CD4-positive, alpha-beta T cell (primary cell): ENCODE results near the gene GPATCH3. TPM values are rescaled to one million over a fixed set of nuclear protein-coding genes. Genes with fewer than 3 reads are reported as not detected.

ENCODE experiments used
- ATAC-seq: fragments of 200-7000 bp; cut with Tn5 transposase; one replicate; pipeline ENCODE4 v1.10.0; 2022; ENCODE audit warnings: mild to moderate bottlenecking; ENCODE audit not compliant: poor library complexity
- CTCF ChIA-PET: fragments of 350-600 bp; sonication (Branson Sonifier 250); formaldehyde crosslinking; loops from one replicate; lab custom pipeline; 2021; ENCODE audit warnings: antibody characterized with exemption, inconsistent platforms; lab: Charles Lee
- POLR2A ChIA-PET: fragments of 350-600 bp; sonication (Branson Sonifier 250); formaldehyde crosslinking; loops from one replicate; lab custom pipeline; 2021; ENCODE audit warnings: antibody characterized with exemption, inconsistent platforms; lab: Charles Lee
- DNase-seq, 14 experiments: peaks; one replicate each; pipeline ENCODE4 v3.0.0-alpha.2; 2013 to 2020; ENCODE audit warnings: mixed read lengths in 2 of 14
- H3K27ac ChIP-seq, 2 donors: one replicate each; pipeline versions ENCODE4 v1.5.1 to v1.7.0; 2013; ENCODE audit warnings: low read length in 2 of 2, low read depth in 1 of 2, mild to moderate bottlenecking in 1 of 2
- H3K27me3 ChIP-seq, 2 experiments: 1 replicate in 1 of 2; 2 replicates in 1 of 2; pipeline versions ENCODE4 v1.6.1 to v1.7.0; 2013; ENCODE audit warnings: low read length in 2 of 2, control low read depth in 1 of 2, mild to moderate bottlenecking in 1 of 2, moderate library complexity in 1 of 2; ENCODE audit not compliant: insufficient read depth in 2 of 2, control insufficient read depth in 1 of 2
- H3K36me3 ChIP-seq: one replicate; pipeline ENCODE4 v1.6.1; 2013; ENCODE audit warnings: low read length, control low read depth; ENCODE audit not compliant: insufficient read depth
- H3K4me1 ChIP-seq: one replicate; pipeline ENCODE4 v1.6.1; 2013; ENCODE audit warnings: low read length, control low read depth; ENCODE audit not compliant: insufficient read depth
- H3K4me3 ChIP-seq: one replicate; pipeline ENCODE4 v1.5.1; 2013; ENCODE audit warnings: mild to moderate bottlenecking, low read length, moderate library complexity
- H3K9me3 ChIP-seq, 2 experiments: 1 replicate in 1 of 2; 2 replicates in 1 of 2; pipeline versions ENCODE4 v1.6.1 to v1.7.0; 2013; ENCODE audit warnings: low read length in 2 of 2, mild to moderate bottlenecking in 2 of 2, control low read depth in 1 of 2, moderate library complexity in 1 of 2; ENCODE audit not compliant: control insufficient read depth in 1 of 2, insufficient read depth in 1 of 2
- H3K27ac Mint-ChIP-seq: one replicate; pipeline ENCODE4 v1.8.0; 2020; ENCODE audit warnings: mixed read lengths
- H3K27me3 Mint-ChIP-seq: one replicate; pipeline ENCODE4 v1.8.0; 2021; ENCODE audit warnings: mixed read lengths
- H3K36me3 Mint-ChIP-seq: one replicate; pipeline ENCODE4 v1.8.0; 2021; ENCODE audit warnings: low read depth, mixed read lengths
- H3K4me1 Mint-ChIP-seq: one replicate; pipeline ENCODE4 v1.8.0; 2021; ENCODE audit warnings: low read depth, mixed read lengths
- H3K4me3 Mint-ChIP-seq: one replicate; pipeline ENCODE4 v1.8.0; 2020; ENCODE audit warnings: mild to moderate bottlenecking, mixed read lengths
- H3K9me3 Mint-ChIP-seq: one replicate; pipeline ENCODE4 v1.8.0; 2020; ENCODE audit warnings: mixed read lengths
- intact Hi-C, 2 experiments: fragments of 100-400 bp; cut with DNase I in 1 of 2; cut with micrococcal nuclease in 1 of 2; formaldehyde crosslinking; loops; one replicate each; pipeline versions ENCODE4 v1.15.1 to v1.9.0; 2023 to 2025; cut with DNase I, micrococcal nuclease
- total RNA-seq, 174 experiments: library from RNA in 2 of 174; stranded (reverse) in 2 of 174; gene quantifications; one replicate each; pipeline ENCODE4 v1.2.3 and lab custom pipeline; 2021 to 2026
- TF ChIP-seq, protein P1 (sequence below): fragments of 200-600 bp; IDR thresholded peaks from one replicate; pipeline ENCODE4 v1.8.0; 2022; ENCODE audit warnings: antibody characterized with exemption, mild to moderate bottlenecking

GPATCH3 gene
- total RNA-seq, 2 experiments from 2014 or later = 30.2 to 32.4 TPM

- ChIA-PET CTCF (interaction anchor here (0.6 to 1.0 kb wide), 4 partner anchors 19 to 32 kb away, joined by 3 read pairs; partner anchors contain the start of gene ZDHHC18), POLR2A (interaction anchor here (1.1 kb wide), 1 partner anchor 37 kb away, joined by 3 read pairs; no protein-coding TSS in a partner anchor)
- Histone ChIP-seq H3K27me3 (no peaks in the 10 kb centered on the region), H3K27ac (no peak overlapping the region), H3K36me3 (peaks cover 44% of the 10 kb centered on the region), H3K9me3 (no peaks in the 10 kb centered on the region), H3K4me3 (no peak overlapping the region), H3K4me1 (peaks cover 12% of the 10 kb centered on the region)
- no peak overlapping the region for H3K27ac Mint-ChIP-seq
- H3K9me3 Mint-ChIP-seq = no peaks in the 10 kb centered on the region
- no peak overlapping the region for H3K4me3 Mint-ChIP-seq
- ATAC-seq (no peak), DNase-seq (no peak)
- H3K27me3 Mint-ChIP-seq = no peaks in the 10 kb centered on the region
- peaks cover 44% of the 10 kb centered on the region for H3K36me3 Mint-ChIP-seq
- peaks cover 12% of the 10 kb centered on the region for H3K4me1 Mint-ChIP-seq
- intact Hi-C loops = no loop called here
- TF ChIP-seq, protein P1, sequence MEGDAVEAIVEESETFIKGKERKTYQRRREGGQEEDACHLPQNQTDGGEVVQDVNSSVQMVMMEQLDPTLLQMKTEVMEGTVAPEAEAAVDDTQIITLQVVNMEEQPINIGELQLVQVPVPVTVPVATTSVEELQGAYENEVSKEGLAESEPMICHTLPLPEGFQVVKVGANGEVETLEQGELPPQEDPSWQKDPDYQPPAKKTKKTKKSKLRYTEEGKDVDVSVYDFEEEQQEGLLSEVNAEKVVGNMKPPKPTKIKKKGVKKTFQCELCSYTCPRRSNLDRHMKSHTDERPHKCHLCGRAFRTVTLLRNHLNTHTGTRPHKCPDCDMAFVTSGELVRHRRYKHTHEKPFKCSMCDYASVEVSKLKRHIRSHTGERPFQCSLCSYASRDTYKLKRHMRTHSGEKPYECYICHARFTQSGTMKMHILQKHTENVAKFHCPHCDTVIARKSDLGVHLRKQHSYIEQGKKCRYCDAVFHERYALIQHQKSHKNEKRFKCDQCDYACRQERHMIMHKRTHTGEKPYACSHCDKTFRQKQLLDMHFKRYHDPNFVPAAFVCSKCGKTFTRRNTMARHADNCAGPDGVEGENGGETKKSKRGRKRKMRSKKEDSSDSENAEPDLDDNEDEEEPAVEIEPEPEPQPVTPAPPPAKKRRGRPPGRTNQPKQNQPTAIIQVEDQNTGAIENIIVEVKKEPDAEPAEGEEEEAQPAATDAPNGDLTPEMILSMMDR = no peak
These were observed 42.1 kb downstream of the GPATCH3 start for GRCh38 chr1:26858160-26858559.

- peaks cover 6% of the 10 kb centered on the region for H3K4me1 ChIP-seq
- no peaks in the 10 kb centered on the region for H3K27me3 ChIP-seq
- H3K4me3 ChIP-seq = no peak overlapping the region
- CTCF ChIA-PET = interaction anchor here (1.0 kb wide), 1 partner anchor 30 kb away, joined by 3 read pairs; no protein-coding TSS in a partner anchor
- no peak for ATAC-seq
- H3K9me3 ChIP-seq = no peaks in the 10 kb centered on the region
- H3K27me3 Mint-ChIP-seq = no peaks in the 10 kb centered on the region
- H3K27ac Mint-ChIP-seq = no peak overlapping the region
- intact Hi-C loops = no loop called here
- POLR2A ChIA-PET = interaction anchor here (1.1 kb wide), 1 partner anchor 37 kb away, joined by 3 read pairs; no protein-coding TSS in a partner anchor
- H3K9me3 Mint-ChIP-seq = no peaks in the 10 kb centered on the region
- H3K27ac ChIP-seq = no peak overlapping the region
- peaks cover 11% of the 10 kb centered on the region for H3K4me1 Mint-ChIP-seq
- H3K36me3 ChIP-seq = peaks cover 49% of the 10 kb centered on the region
- no peak overlapping the region for H3K4me3 Mint-ChIP-seq
- TF ChIP-seq, protein P1 = no peak
- peaks cover 50% of the 10 kb centered on the region for H3K36me3 Mint-ChIP-seq
- no peak for DNase-seq
These were observed 42.7 kb downstream of the GPATCH3 start for GRCh38 chr1:26857473-26858060.

GRCh38 chr1:26856604-26857469 is 43.4 kb downstream of the GPATCH3 start:
- H3K27me3 ChIP-seq = no peaks in the 10 kb centered on the region
- Mint-ChIP-seq H3K9me3 (no peaks in the 10 kb centered on the region), H3K4me1 (peaks cover 9% of the 10 kb centered on the region), H3K36me3 (peaks cover 57% of the 10 kb centered on the region), H3K27ac (no peak overlapping the region), H3K4me3 (no peak overlapping the region), H3K27me3 (no peaks in the 10 kb centered on the region)
- intact Hi-C loops = no loop called here
- H3K4me3 ChIP-seq = no peak overlapping the region
- H3K4me1 ChIP-seq = no peaks in the 10 kb centered on the region
- TF ChIP-seq, protein P1 = no peak
- H3K27ac ChIP-seq = no peak overlapping the region
- ATAC-seq (no peak), DNase-seq (no peak)
- POLR2A ChIA-PET = no interaction called here
- H3K36me3 ChIP-seq = peaks cover 57% of the 10 kb centered on the region
- CTCF ChIA-PET = no interaction called here
- H3K9me3 ChIP-seq = no peaks in the 10 kb centered on the region
